ENCODE results near the gene ATP11A. TPM values are rescaled to one million over a fixed set of nuclear protein-coding genes. Genes with fewer than 3 reads are reported as not detected.

Gene ATP11A
- total and polyA plus RNA-seq, 9 of the 15 experiments (the other 6 are each of a cell fraction or from before 2014, with no cell fraction given), result 0.38 to 34.2 (median 4.2) TPM

- TF ChIP-seq ZNF318 (IDR thresholded peaks at IDR 0.05; ENCODE audit: borderline replicate concordance in 1 of 2, low read depth in 1 of 2) (no peak), KDM2B (CRISPR knock-in tag; IDR thresholded peaks at IDR 0.05) (no peak), MXI1 (IDR thresholded peaks at IDR 0.05; ENCODE audit: low read depth, low read length) (no peak), HDAC6 (IDR thresholded peaks at IDR 0.05; ENCODE audit: low read depth, low read length) (no peak), DLX4 (CRISPR knock-in tag; IDR thresholded peaks at IDR 0.05) (no peak), KLF13 (tag; IDR thresholded peaks at IDR 0.05; ENCODE audit: borderline replicate concordance, low read depth) (no peak)
Observed at GRCh38 chr13:112772539-112772909, 82.7 kb downstream of the ATP11A start (continued).
